Stimulated activated CD8-positive, alpha-beta memory T cell treated with anti-CD3 and anti-CD28 coated beads, Interleukin-12 subunit alpha, Interleukin-12 subunit beta, amount 100 ng/mL, for 24 hours (primary cell): Measurements from ENCODE around the gene SPP2.

Source experiments
- DNase-seq: peaks from one replicate; pipeline ENCODE4 v3.0.0-alpha.2; 2020; ENCODE audit errors: extremely low read depth

SPP2 gene, protein sequence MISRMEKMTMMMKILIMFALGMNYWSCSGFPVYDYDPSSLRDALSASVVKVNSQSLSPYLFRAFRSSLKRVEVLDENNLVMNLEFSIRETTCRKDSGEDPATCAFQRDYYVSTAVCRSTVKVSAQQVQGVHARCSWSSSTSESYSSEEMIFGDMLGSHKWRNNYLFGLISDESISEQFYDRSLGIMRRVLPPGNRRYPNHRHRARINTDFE

GRCh38 chr2:234050455-234051135 is at the start of gene SPP2:
Gene SPP2, plus strand, starts transcription at chr2:234050702. Its CDS starts 85 bp downstream, at chr2:234050787.
- DNase-seq, result no peak

DNA sequence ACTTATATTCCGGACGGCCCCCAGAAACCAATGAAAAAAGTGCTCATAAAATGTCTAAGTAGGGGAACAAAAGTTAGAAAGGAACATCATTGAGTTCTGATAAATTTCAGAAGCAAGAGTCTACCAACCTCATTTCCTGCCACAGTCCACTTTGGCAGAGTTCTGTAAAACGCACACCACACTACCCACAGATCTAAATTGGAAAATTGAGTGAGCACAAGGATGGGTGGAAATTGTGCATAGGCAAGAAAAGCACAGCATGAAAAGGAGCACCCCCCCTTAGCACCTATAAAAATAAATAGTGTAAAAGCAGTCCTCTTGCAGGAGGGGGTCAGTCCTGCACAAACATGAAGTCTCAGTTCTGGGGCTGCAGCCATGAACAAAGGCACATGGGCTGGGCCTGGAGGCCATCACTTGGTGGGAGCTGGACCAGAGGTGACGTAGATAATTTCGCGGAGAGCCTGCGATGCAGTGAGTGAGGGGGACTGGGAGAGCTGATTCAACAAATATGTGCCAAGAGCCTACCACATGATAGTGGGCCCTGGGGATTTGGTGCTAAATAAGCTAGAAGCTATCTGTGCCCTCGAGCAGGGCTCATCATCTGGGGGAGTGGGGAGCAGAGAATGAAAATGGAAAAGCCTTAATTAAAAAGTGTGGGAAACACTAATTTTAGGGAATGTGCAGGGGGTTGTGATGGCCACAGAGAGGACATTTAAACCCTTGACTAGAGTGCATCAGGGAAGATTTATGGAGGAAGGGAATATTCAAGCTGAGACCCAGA is 48.9 kb upstream of the SPP2 start:
- no peak for DNase-seq

DNA sequence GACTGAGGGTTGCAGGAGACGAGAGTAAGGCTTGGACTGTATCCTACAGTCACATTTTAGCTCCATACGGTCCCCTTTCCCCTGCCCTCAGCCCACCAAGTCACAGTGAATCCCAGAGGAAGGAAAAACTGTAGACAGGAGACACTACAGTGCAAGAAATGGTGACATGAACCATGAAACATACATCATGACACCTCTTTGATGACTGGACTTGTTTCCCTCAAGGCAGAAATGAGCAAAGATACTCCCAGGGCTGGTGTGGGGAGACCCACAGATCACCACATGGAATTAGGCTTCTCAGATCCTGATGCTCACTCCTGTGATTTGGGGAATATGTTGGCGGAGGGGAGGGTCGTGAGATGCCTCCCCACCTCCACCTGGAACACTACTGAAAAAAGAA is 48.2 kb upstream of the SPP2 start:
- no peak for DNase-seq

- DNase-seq, result no peak
Measured at GRCh38 chr2:234003972-234004617, 46.4 kb upstream of the SPP2 start.

DNA sequence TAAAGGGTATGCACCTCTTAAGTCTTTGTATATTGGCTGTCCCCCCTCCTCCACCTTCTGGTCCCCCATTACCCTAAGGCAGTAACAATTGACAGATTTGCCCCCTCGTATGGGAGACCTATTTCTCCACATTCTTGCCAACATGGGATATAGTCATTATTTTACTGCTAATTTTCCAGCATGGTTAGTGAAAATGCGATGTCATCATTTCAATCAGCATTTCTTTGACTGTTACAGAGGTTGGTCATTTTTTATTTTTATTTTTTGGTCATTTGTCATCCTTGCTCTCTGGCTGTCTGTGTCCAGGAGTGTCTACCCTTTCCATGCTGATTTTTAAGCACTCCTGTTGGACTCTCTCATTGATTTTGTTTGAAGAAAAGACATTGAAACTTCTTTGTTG is 45.4 kb upstream of the SPP2 start:
- no peak for DNase-seq

DNA sequence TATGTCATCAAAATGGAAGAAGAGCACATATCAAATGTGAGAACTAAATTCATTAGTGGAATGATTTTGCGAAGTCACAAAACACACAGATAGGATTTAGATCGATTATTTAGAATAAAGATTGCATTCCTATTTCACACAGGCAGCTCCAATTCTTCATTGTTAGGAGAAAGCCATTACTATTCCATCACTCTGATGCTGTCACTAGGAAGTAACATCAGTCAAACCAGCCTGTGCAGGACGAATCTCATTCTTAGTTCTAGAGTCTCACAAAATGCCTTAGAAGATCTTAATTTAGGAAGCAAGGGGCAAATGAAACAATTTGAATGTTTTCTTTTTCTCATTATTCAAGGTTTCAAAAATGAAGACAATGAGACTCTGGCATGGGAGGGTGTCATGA is 44.0 kb upstream of the SPP2 start:
- no peak for DNase-seq

DNA sequence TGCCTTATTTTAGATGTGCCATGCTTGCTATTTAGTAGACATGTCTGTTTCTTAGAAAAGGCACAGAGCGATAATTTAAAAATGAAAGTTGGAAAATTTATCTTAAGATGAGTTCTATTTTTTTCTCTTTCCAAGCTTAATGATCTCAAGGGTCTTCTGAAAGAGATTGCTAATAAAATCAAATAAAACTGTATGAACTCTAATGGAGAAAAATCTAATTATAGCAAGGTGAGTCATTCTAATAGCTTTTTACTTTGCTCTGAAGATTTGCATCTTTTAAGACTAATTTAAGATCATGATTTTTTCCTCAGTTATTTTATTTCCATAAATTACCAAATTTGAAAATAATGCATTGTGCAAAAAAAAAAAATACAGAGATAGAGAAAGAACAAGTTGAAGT is 36.1 kb upstream of the SPP2 start:
- DNase-seq, result no peak

GRCh38 chr2:234015861-234016260 is 34.6 kb upstream of the SPP2 start:
- no peak for DNase-seq

- no peak for DNase-seq
Measured at GRCh38 chr2:234019896-234020295, 30.6 kb upstream of the SPP2 start.

DNA sequence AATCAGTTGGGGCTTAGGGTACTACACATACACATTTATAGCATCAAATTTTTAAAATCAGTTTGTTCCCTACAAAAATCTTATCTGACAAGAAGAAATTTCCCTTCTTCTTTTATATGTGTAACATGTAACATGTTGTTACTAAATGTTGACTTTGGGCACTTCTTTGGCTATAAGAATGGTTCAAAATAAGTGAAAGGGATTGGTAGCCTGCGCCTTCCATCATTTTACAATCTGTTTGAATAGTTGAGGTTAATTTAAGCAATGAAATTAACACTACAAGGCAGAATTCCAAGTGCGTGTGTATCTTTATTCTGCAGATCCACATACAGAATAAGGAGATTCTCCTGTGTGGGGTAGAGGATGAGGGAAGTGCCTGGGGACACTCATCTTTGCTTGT is 30.2 kb upstream of the SPP2 start:
- DNase-seq, result no peak

DNA sequence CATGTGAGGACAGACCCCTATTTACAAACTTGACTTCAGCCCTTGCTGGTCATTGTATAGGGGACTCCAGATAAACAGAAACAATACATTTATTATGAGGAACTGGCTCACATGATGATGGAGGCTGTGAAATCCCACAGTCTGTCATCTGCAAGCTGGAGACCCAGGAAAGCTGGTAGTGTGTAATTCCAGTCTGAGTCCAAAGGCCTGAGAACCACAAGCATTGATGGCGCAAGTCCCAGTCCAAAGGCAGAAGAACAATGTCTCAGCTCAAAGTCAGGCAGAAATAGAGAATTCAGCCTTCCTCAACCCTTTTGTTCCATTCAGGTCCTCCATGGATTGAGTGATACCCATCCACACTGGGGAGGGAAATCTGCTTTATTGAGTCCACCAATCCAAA is 28.1 kb upstream of the SPP2 start:
- no peak for DNase-seq

GRCh38 chr2:234024304-234024703 is 26.2 kb upstream of the SPP2 start:
- DNase-seq, result no peak

DNA sequence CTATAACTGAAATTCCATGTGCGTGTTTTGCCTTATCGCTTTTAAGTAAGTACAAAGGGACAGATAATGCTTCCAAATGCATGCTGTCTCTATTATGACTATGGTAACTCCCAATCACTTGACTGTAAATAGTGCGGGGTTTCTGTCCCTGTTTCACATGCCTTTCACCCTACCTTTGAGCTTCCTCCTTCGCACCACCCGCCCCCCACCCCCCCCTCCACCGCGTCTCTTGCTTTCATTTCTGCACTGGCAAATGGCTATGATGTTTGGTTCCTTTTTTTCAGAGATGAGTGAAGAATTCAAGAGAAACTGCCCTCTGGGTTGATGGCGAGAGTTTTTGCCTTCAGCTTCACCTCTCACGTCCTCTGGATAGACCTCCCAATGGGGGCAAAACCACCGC is 25.0 kb upstream of the SPP2 start:
- DNase-seq, result no peak

DNA sequence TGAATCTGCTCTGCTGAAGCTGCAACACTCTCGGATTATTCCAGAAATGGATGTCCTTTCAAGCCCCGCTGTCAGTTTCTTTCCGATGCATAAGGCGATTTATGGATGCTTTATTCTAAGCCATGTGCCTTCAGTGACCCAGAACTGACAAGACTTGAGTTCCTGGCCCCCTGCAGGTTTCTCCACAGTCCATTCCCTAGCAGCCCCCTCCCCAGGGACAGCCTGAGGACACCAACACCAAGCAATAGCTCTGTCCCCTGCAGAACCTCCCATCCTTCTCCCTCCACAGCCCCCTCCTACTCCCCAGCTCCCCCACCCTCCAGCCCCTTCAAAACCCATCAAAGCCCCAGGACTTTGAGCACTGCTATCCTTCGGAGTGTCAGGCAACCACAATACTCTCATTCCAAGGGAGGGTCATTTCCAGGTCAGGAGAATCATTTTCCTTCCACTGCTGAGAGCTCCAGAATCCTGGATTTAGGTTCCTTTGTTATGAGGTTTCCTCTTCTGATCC is 24.6 kb upstream of the SPP2 start:
- DNase-seq, result no peak

DNA sequence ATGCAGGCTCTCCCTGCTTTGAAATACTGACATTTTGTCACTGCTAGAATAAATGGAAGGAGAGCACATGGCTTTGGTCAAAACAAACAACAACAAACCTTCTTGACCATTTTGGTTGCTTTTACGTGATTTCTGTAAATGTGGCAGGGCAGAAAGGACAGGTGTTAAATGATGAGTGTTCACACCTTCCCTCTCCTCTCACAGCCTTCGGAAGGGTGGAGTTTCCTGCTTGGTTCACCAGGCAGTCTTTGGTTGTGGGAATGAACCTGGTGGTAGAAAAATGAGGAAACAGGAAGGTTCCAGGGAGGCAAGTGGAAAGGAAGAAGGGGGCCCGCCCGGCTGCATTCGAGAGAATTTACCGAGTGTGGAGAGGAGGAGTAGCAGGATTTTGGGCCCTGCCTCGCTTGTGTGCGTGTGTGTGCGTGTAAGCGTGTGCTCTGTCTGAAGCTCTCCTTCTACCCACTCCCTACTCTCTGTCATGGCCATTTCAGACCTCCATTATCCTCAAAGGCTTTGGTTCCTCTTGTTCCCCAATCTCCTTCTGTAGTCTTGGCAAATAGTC is 23.7 kb upstream of the SPP2 start:
- no peak for DNase-seq

- DNase-seq, result no peak
Measured at GRCh38 chr2:234027641-234028040, 22.9 kb upstream of the SPP2 start.

GRCh38 chr2:234029150-234029733 is 21.3 kb upstream of the SPP2 start:
- no peak for DNase-seq

GRCh38 chr2:234031207-234031606 is 19.3 kb upstream of the SPP2 start:
- no peak for DNase-seq

DNA sequence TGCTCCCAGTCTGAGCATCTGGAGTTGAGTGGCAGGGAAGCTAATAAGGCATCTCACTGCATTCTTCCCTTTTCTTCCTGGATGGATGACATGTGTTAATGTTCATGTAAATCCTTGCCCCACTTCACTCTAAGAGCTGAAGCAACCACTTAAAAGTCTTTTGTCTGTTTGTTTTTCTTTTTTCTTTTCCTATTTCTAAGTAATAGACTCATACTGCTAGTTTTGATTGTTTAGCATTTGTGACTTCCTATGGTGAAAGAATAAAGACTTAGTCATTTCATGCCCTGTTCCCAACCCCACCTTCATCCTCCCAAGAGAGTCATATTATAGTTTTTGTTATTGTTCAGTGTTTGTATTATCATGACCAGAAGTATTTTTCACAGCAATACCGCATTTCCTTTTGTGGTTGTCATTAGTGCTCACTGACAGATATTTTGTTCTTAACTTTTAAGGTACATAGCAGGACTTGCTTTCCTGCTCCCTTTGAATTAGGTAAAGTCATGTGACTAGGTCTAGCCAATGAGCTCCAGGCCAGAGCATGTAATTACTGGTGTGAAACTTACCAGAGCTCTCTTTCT is 18.1 kb upstream of the SPP2 start:
- DNase-seq, result no peak

GRCh38 chr2:234033174-234033573 is 17.3 kb upstream of the SPP2 start:
- no peak for DNase-seq

- no peak for DNase-seq
Measured at GRCh38 chr2:234033885-234034284, 16.6 kb upstream of the SPP2 start.
